NCI-H2227 (cell line): ENCODE results near the gene CSK.

Experiments used
- DNase-seq: peaks from one replicate; lab custom pipeline; 2025; ENCODE audit not compliant: unreplicated experiment; lab: John Stamatoyannopoulos, UW

The CSK gene

GRCh38 chr15:74825866-74826265, 44.0 kb downstream of the CSK start:
- no peak for DNase-seq

- DNase-seq: peak; percentile 11
Measured at GRCh38 chr15:74826364-74826819, 44.5 kb downstream of the CSK start, which contains the start of gene CPLX3. TSS of gene CPLX3 (plus strand) at chr15:74826627. CDS start at chr15:74826704, 77 bp downstream.

DNA sequence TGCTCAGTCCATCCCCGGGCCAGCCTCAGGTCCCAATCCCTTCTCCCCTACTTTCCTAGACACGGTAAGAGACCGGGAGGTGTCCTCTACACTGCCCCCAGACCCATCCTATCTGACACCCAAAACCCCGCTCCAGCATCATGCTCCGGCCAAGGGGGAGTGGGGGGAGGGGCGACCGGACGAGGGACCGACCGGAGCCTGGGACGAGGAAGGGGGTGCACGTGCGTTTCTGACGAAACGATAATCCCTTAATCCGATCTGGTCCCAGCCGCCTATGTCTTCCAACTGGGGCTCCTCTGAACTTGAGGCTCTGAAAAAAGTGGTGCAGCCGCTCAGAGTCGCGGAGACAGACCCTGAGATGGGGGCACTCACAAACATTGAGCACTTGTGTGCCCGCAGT, 45.0 kb downstream of the CSK start:
- no peak for DNase-seq

GRCh38 chr15:74827614-74828013, 45.7 kb downstream of the CSK start:
- no peak for DNase-seq

DNA sequence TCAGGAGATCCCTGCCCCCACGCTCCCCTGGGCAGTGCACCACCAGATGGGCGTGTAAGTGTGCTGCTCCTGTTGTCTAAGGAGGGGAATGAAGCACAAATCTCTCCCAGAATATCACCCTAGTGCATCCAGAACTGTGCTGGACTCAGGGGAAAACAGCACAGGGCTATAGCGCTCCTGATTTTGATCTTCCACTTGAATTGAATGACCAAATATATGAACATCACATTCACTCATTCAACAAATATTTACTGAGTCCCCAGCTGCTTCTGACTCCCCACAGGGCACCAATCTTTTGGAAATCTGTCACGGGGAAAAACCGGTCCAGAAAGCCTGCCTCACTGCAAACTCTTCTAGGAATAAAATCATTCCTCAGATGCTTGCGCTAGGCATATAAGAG, 47.0 kb downstream of the CSK start:
- no peak for DNase-seq

GRCh38 chr15:74829486-74829885, 47.6 kb downstream of the CSK start:
- no peak for DNase-seq

DNA sequence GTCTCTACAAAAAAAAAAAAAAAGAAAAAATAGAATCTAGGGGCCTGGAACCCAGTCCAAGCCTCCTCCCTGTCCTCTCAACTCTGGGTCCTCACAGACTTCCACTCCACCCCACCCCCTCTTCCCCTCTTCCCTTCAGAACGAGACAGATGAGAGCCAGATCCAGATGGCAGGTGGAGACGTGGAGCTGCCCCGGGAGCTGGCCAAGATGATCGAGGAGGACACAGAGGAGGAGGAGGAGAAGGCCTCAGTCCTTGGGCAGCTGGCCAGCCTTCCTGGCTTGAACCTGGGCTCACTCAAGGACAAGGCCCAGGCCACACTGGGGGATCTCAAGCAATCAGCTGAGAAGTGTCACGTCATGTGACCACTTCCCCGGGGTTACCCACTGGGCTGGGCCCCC, 48.1 kb downstream of the CSK start:
- no peak for DNase-seq

GRCh38 chr15:74830868-74831267, 49.0 kb downstream of the CSK start:
- DNase-seq: no peak

- no peak for DNase-seq
Measured at GRCh38 chr15:74831813-74832495, 50.1 kb downstream of the CSK start.

DNA sequence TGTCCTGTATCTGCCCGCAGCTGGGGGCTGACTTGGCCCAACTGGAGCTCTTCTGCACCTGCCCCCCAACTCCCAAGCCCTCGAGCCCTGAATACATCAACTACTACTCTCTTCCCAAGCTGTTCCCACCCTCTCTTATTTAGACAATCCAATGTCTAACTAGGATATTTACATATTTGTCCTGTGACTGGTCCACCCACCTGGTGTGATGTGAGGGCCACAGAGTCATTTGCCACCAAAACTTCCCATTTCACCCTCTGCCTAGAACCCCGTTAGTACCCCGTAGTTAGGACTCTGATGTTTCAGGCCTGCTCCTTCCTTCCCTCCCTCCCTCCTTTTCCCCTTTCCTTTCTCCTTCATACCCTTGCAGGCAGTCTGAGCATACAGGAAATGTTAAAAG, 50.9 kb downstream of the CSK start:
- no peak for DNase-seq

GRCh38 chr15:74833376-74834107, 51.7 kb downstream of the CSK start:
- DNase-seq: no peak

- peak; percentile 42 for DNase-seq
Measured at GRCh38 chr15:74835312-74835823, 53.5 kb downstream of the CSK start.

DNA sequence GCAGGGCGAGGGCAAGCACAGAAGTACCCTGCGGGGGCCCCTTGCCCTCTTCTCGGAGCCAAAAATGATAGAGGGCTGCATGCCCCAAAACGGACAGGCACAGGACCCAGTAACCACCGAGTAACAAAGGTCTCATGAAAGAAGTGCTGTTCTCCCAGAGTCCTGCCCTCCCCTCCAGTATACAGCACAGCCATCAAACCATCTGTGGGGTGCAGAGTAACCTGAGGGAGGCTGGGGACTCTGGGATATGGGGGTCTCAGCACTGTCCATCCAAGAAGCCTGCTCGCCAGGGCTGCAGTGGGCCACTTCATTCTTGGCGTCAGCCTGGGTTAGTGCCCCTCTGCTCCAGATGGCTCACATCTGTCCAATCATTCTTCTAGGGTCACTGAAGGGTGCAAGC, 55.0 kb downstream of the CSK start:
- DNase-seq: no peak

GRCh38 chr15:74837482-74838136, 55.7 kb downstream of the CSK start:
- DNase-seq: no peak

DNA sequence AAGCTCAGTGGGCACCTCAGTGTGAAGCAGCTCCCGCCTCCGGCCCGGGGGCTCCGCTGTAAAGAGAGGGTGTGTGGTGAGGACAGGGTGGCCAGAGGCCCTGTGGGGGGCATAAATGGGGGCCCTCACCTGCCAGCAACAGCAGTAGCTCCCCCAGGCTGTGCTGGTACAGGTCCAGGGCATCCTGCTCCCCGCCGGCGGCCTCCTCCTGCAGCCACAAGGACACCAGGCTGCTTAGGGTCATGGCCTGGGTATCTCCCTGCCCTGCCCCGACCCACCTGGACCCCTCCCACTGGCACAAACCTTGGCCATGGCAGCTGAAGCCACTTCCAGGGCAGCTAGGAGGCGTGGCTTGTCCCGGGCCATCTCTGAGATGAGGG, 56.2 kb downstream of the CSK start:
- no peak for DNase-seq

- no peak for DNase-seq
Measured at GRCh38 chr15:74838746-74839525, 57.1 kb downstream of the CSK start.

GRCh38 chr15:74839526-74840395, 57.9 kb downstream of the CSK start:
- DNase-seq: no peak

- no peak for DNase-seq
Measured at GRCh38 chr15:74840851-74841775, 59.2 kb downstream of the CSK start.

- no peak for DNase-seq
Measured at GRCh38 chr15:74841891-74842373, 60.1 kb downstream of the CSK start.
